IMR-90 (cell line): Measurements from ENCODE around the gene PAN3. TPM values are rescaled to one million over a fixed set of nuclear protein-coding genes. Genes with fewer than 3 reads are reported as not detected.

Experiments used
- ATAC-seq: fragments of 200-7000 bp; cut with Tn5 transposase; 2 replicates; pipeline ENCODE4 v1.9.1; 2020; ENCODE audit warnings: low read depth, mild to moderate bottlenecking, moderate library complexity
- BruUV-seq: library from RNA; stranded (reverse); fragments of 400-500 nt; replicated peaks from 2 replicates; lab custom pipeline; 2021; lab: Mats Ljungman, UMichigan
- CTCF ChIA-PET: fragments of 300-600 bp; formaldehyde crosslinking; extraction: SDS; loops from one replicate; lab custom pipeline; 2021; ENCODE audit warnings: antibody characterized with exemption; lab: Yijun Ruan, JAX
- POLR2A ChIA-PET: fragments of 300-600 bp; sonication (Branson Sonifier 250); formaldehyde crosslinking; loops from one replicate; lab custom pipeline; 2022; ENCODE audit warnings: antibody characterized with exemption; ENCODE audit not compliant: unreplicated experiment; lab: Charles Lee
- DNase-seq: peaks from one replicate; pipeline ENCODE4 v3.0.0; 2013
- H2AFZ ChIP-seq: replicated peaks from 2 replicates; pipeline ENCODE3; 2013; ENCODE audit warnings: low read length, mild to moderate bottlenecking; ENCODE audit not compliant: poor library complexity
- H2AK5ac ChIP-seq: 2 replicates; pipeline ENCODE4 v1.6.1; 2013; ENCODE audit warnings: low read depth, low read length, inconsistent platforms
- H2AK9ac ChIP-seq: replicated peaks from 2 replicates; pipeline ENCODE3; 2013; ENCODE audit warnings: mild to moderate bottlenecking, low read depth, low read length, moderate library complexity; ENCODE audit not compliant: poor library complexity
- H2BK120ac ChIP-seq: 2 replicates; pipeline ENCODE4 v1.6.1; 2013; ENCODE audit warnings: low read depth, low read length, inconsistent platforms
- H2BK15ac ChIP-seq: 3 replicates; pipeline ENCODE4 v1.6.1; 2013; ENCODE audit warnings: low read depth, low read length, inconsistent platforms
- H2BK20ac ChIP-seq: 2 replicates; pipeline ENCODE4 v1.6.1; 2013; ENCODE audit warnings: low read depth, mild to moderate bottlenecking, inconsistent platforms, low read length, moderate library complexity
- H2BK5ac ChIP-seq: 2 replicates; pipeline ENCODE4 v1.6.1; 2013; ENCODE audit warnings: mild to moderate bottlenecking, low read depth, low read length, inconsistent platforms; ENCODE audit not compliant: poor library complexity, severe bottlenecking
- H3K14ac ChIP-seq: replicated peaks from 2 replicates; pipeline ENCODE4 v1.6.1; 2013; ENCODE audit warnings: low read depth, low read length, inconsistent platforms
- H3K18ac ChIP-seq: 2 replicates; pipeline ENCODE4 v1.6.1; 2013; ENCODE audit warnings: low read depth, low read length, control low read depth
- H3K23ac ChIP-seq: 2 replicates; pipeline ENCODE4 v1.6.1; 2013; ENCODE audit warnings: low read depth, low read length, inconsistent platforms
- H3K27ac ChIP-seq: 2 replicates; pipeline ENCODE4 v1.5.1; 2013; ENCODE audit warnings: mild to moderate bottlenecking, control low read depth, low read length; ENCODE audit not compliant: insufficient read depth
- H3K27me3 ChIP-seq: 2 replicates; pipeline ENCODE4 v1.6.1; 2013; ENCODE audit warnings: low read length; ENCODE audit not compliant: control insufficient read depth, insufficient read depth
- H3K36me3 ChIP-seq: 2 replicates; pipeline ENCODE4 v1.6.1; 2013; ENCODE audit warnings: low read length, mixed read lengths; ENCODE audit not compliant: control insufficient read depth, insufficient read depth
- H3K4ac ChIP-seq: 2 replicates; pipeline ENCODE4 v1.6.1; 2013; ENCODE audit warnings: low read depth, low read length, inconsistent platforms
- H3K4me1 ChIP-seq: 2 replicates; pipeline ENCODE4 v1.6.1; 2013; ENCODE audit warnings: low read length, mixed read lengths; ENCODE audit not compliant: control insufficient read depth, insufficient read depth
- H3K4me2 ChIP-seq: 2 replicates; pipeline ENCODE4 v1.6.1; 2013; ENCODE audit warnings: low read depth, mild to moderate bottlenecking, control low read depth, low read length, moderate library complexity
- H3K4me3 ChIP-seq: 2 replicates; pipeline ENCODE4 v1.5.1; 2013; ENCODE audit warnings: low read depth, mild to moderate bottlenecking, control low read depth, low read length, moderate library complexity; ENCODE audit not compliant: insufficient read depth
- H3K56ac ChIP-seq: 2 replicates; pipeline ENCODE4 v1.6.1; 2013; ENCODE audit warnings: low read length, inconsistent platforms; ENCODE audit not compliant: insufficient read depth; ENCODE audit errors: extremely low read depth
- H3K79me1 ChIP-seq, 2 experiments: 2 replicates each; pipeline ENCODE4 v1.6.1; 2013; ENCODE audit warnings: low read length in 2 of 2, inconsistent platforms in 1 of 2, low read depth in 1 of 2
- H3K9ac ChIP-seq: 2 replicates; pipeline ENCODE4 v1.6.1; 2013; ENCODE audit warnings: low read depth, low read length, control low read depth
- H3K9me1 ChIP-seq: 2 replicates; pipeline ENCODE4 v1.6.1; 2013; ENCODE audit warnings: low read length, inconsistent platforms; ENCODE audit not compliant: insufficient read depth
- H3K9me3 ChIP-seq: 2 replicates; pipeline ENCODE4 v1.6.1; 2013; ENCODE audit warnings: low read length; ENCODE audit not compliant: control insufficient read depth, insufficient read depth
- H4K20me1 ChIP-seq: 2 replicates; pipeline ENCODE4 v1.6.1; 2013; ENCODE audit warnings: low read length, inconsistent platforms; ENCODE audit not compliant: insufficient read depth
- H4K5ac ChIP-seq: 2 replicates; pipeline ENCODE4 v1.6.1; 2013; ENCODE audit warnings: mild to moderate bottlenecking, low read depth, low read length, control low read depth
- H4K8ac ChIP-seq, 2 experiments: 2 replicates each; pipeline ENCODE4 v1.6.1; 2013; ENCODE audit warnings: low read depth in 2 of 2, low read length in 2 of 2, control low read depth in 1 of 2, inconsistent platforms in 1 of 2
- H4K91ac ChIP-seq: 2 replicates; pipeline ENCODE4 v1.6.1; 2013; ENCODE audit warnings: low read depth, low read length, inconsistent platforms; ENCODE audit not compliant: insufficient read depth
- BHLHE40 ChIP-seq: fragments of 150-350 bp; IDR thresholded peaks from 2 replicates; pipeline ENCODE4 v1.6.1; 2016; ENCODE audit warnings: mild to moderate bottlenecking, low read depth, low read length
- CHD1 ChIP-seq: IDR thresholded peaks from 2 replicates; pipeline ENCODE4 v1.6.1; 2012; ENCODE audit warnings: low read depth, low read length, improper control_type of control experiment
- MAZ ChIP-seq: IDR thresholded peaks from 2 replicates; pipeline ENCODE4 v1.6.1; 2012; ENCODE audit warnings: low read depth, mild to moderate bottlenecking, low read length, improper control_type of control experiment, moderate library complexity, borderline replicate concordance
- RFX5 ChIP-seq: IDR thresholded peaks from 2 replicates; pipeline ENCODE4 v1.8.0; 2012; ENCODE audit warnings: low read depth, mild to moderate bottlenecking, low read length, moderate library complexity
- WGBS, 2 experiments: methylation state at CpG; one replicate each; pipeline versions ENCODE4 v1.1.5 to v1.1.7; 2013; ENCODE audit warnings: missing lambda C conversion rate in 2 of 2; ENCODE audit not compliant: insufficient read length in 1 of 2; ENCODE audit errors: extremely low coverage in 2 of 2; 5-methylcytosine and 5-hydroxymethylcytosine counted together
- dilution Hi-C: fragments of 300-500 bp; cut with HindIII; formaldehyde crosslinking; loops from one replicate; pipeline ENCODE4 v1.14.3; 2018; ENCODE audit warnings: low sequenced_read_pairs; ENCODE audit not compliant: unreplicated experiment
- in situ Hi-C: fragments of 300-500 bp; cut with MboI; formaldehyde crosslinking; loops from 3 replicates; pipeline ENCODE4 v1.14.3; 2019; ENCODE audit warnings: low sequenced_read_pairs, inconsistent platforms, mixed read lengths
- intact Hi-C: fragments of 100-400 bp; cut with micrococcal nuclease; formaldehyde crosslinking; loops from 2 replicates; pipeline ENCODE4 v1.10.0; 2022
- polyA plus RNA-seq, 3 experiments: library from polyadenylated mRNA; depleted of rRNA; stranded (reverse); fragments of >200 nt; gene quantifications; 2 replicates each; pipeline ENCODE4 v1.2.3, GENCODE V29; 2012; ENCODE audit warnings: low replicate concordance in 1 of 3
- total RNA-seq: library from RNA; depleted of rRNA; stranded (reverse); fragments of >200 nt; gene quantifications from 2 replicates; pipeline ENCODE4 v1.2.3, GENCODE V29; 2012

The PAN3 gene
- total and polyA plus RNA-seq, 2 of the 4 experiments (the other 2 are of a cell fraction) = 6.6 to 15.1 TPM

GRCh38 chr13:28246891-28247290 lies 108.5 kb downstream of the PAN3 start:
- Histone ChIP-seq H3K9ac (no peak overlapping the region), H2BK120ac (no peak overlapping the region), H2AFZ (no peak overlapping the region), H3K23ac (no peak overlapping the region), H4K5ac (no peak overlapping the region), H4K20me1 (no peaks in the 10 kb centered on the region), H2AK5ac (no peak overlapping the region), H2BK15ac (no peak overlapping the region), H3K18ac (no peak overlapping the region), H3K36me3 (peaks cover 3% of the 10 kb centered on the region; the same call in 1 of the 2 replicates), H3K27me3 (no peaks in the 10 kb centered on the region), H3K79me1 (peaks cover 10% of the 10 kb centered on the region in 2 experiments; a peak in 3 of 4 replicates), H3K4me2 (no peak overlapping the region), H2AK9ac (no peak overlapping the region), H3K4me1 (no peaks in the 10 kb centered on the region), H4K8ac (no peak overlapping the region), H2BK5ac (no peak overlapping the region), H3K4ac (no peak overlapping the region), H3K9me3 (no peaks in the 10 kb centered on the region), H3K4me3 (no peak overlapping the region), H4K91ac (no peak overlapping the region), H3K56ac (no peak overlapping the region), H3K14ac (no peak overlapping the region), H3K9me1 (no peaks in the 10 kb centered on the region), H2BK20ac (no peak overlapping the region), H3K27ac (no peak overlapping the region)
- TF ChIP-seq BHLHE40 (no peak), CHD1 (no peak), RFX5 (no peak), MAZ (no peak)
- no CpG with 5 or more reads among the region's 2 CpGs for WGBS, 2 experiments
- no peak for ATAC-seq
- in situ Hi-C loops = no loop called here
- intact Hi-C loops = no loop called here
- ChIA-PET POLR2A (no interaction called here), CTCF (no interaction called here)
- BruUV-seq = no TSS peak
- dilution Hi-C loops = no loop called here
- DNase-seq = peak; percentile 17
